LNCaP clone FGC (cell line): ENCODE measurements around the gene CHERP.
"Not testable (repeated sequence)": the region's sequence is repeated elsewhere in the genome, so short reads cannot be mapped to it uniquely, and the experiment has no call there.

Source experiments
- DNase-seq: peaks from one replicate; pipeline ENCODE4 v3.0.0-alpha.2; 2011; ENCODE audit warnings: low read depth
- H3K4me3 ChIP-seq: 2 replicates; pipeline ENCODE4 v1.5.1; 2011; ENCODE audit warnings: mild to moderate bottlenecking, low read depth, low read length, control low read depth
- CTCF ChIP-seq: IDR thresholded peaks from 2 replicates; pipeline ENCODE4 v1.5.1; 2012; ENCODE audit warnings: mild to moderate bottlenecking; ENCODE audit not compliant: control insufficient read depth, insufficient read depth; ENCODE audit errors: extremely low read depth

The CHERP gene

GRCh38 chr19:16482745-16483144 lies 59.5 kb downstream of the CHERP start:
- TF ChIP-seq CTCF: no peak
- DNase-seq: no peak
- no peak overlapping the region for H3K4me3 ChIP-seq

- no peak overlapping the region for H3K4me3 ChIP-seq
- no peak for TF ChIP-seq CTCF
- no peak for DNase-seq
Measured at GRCh38 chr19:16477311-16477710, 64.9 kb downstream of the CHERP start.

GRCh38 chr19:16476401-16476800 lies 65.8 kb downstream of the CHERP start:
- TF ChIP-seq CTCF: no peak
- DNase-seq: no peak
- H3K4me3 ChIP-seq: no peak overlapping the region

- no peak for DNase-seq
- no peak for TF ChIP-seq CTCF
- H3K4me3 ChIP-seq: no peak overlapping the region
Measured at GRCh38 chr19:16473875-16474392, 68.3 kb downstream of the CHERP start.

- DNase-seq: no peak
- no peak for TF ChIP-seq CTCF
- no peak overlapping the region for H3K4me3 ChIP-seq
Measured at GRCh38 chr19:16472992-16473391, 69.2 kb downstream of the CHERP start.

GRCh38 chr19:16472559-16472899 lies 69.7 kb downstream of the CHERP start:
- peak overlapping the region; percentile 53 for H3K4me3 ChIP-seq
- DNase-seq: not testable (repeated sequence)

GRCh38 chr19:16470911-16471811 lies 71.1 kb downstream of the CHERP start:
- TF ChIP-seq CTCF: no peak
- DNase-seq: no peak
- peak overlapping the region; percentile 77 for H3K4me3 ChIP-seq
